SU-DHL-6 (cell line): ENCODE measurements around the gene SRGAP3.

ENCODE experiments used
- H2AFZ ChIP-seq: fragments of 200-600 bp; sonication (generic); 2 replicates; pipeline ENCODE4 v1.6.1; 2014; ENCODE audit warnings: low read depth, mild to moderate bottlenecking, moderate library complexity, mixed read lengths, antibody characterized with exemption, low read length; ENCODE audit not compliant: severe bottlenecking
- H3F3A ChIP-seq: fragments of 200-600 bp; shearing (Covaris generic); 2 replicates; pipeline ENCODE4 v1.6.0; 2016; ENCODE audit warnings: antibody characterized with exemption, mild to moderate bottlenecking; ENCODE audit not compliant: insufficient read depth
- H3K27ac ChIP-seq: fragments of 200-600 bp; sonication (generic); 2 replicates; pipeline ENCODE4 v1.5.1; 2016; ENCODE audit warnings: low read depth, mild to moderate bottlenecking, low read length, moderate library complexity, mixed read lengths
- H3K27me3 ChIP-seq: fragments of 200-600 bp; sonication (generic), shearing (Covaris generic); 2 replicates; pipeline ENCODE4 v1.6.0; 2014; ENCODE audit warnings: mild to moderate bottlenecking, low read length
- H3K36me3 ChIP-seq: fragments of 200-600 bp; sonication (generic); 2 replicates; pipeline ENCODE4 v1.6.1; 2014; ENCODE audit warnings: mild to moderate bottlenecking, low read length, mixed read lengths
- H3K4me2 ChIP-seq: fragments of 300-600, 200-600 bp; shearing (Covaris generic), sonication (generic); 2 replicates; pipeline ENCODE4 v1.6.0; 2014; ENCODE audit warnings: low read length, low read depth, mild to moderate bottlenecking; ENCODE audit not compliant: poor library complexity, severe bottlenecking
- H3K4me3 ChIP-seq: fragments of 200-600 bp; sonication (generic); 2 replicates; pipeline ENCODE4 v1.5.1; 2014; ENCODE audit warnings: antibody characterized with exemption, low read length, mild to moderate bottlenecking, mixed read lengths; ENCODE audit not compliant: insufficient read depth, poor library complexity, severe bottlenecking
- H3K79me2 ChIP-seq: fragments of 200-600 bp; sonication (generic); 2 replicates; pipeline ENCODE4 v1.6.1; 2014; ENCODE audit warnings: mild to moderate bottlenecking, low read length, moderate library complexity; ENCODE audit not compliant: insufficient read depth
- H3K9ac ChIP-seq: fragments of 200-600 bp; sonication (generic); 2 replicates; pipeline ENCODE4 v1.7.0; 2014; ENCODE audit warnings: mild to moderate bottlenecking, low read length
- H3K9me2 ChIP-seq: fragments of 200-600 bp; sonication (generic); replicated peaks from 2 replicates; pipeline ENCODE4 v1.6.1; 2014; ENCODE audit warnings: low read length; ENCODE audit not compliant: insufficient read depth
- H3K9me3 ChIP-seq: fragments of 200-600 bp; sonication (generic); 2 replicates; pipeline ENCODE4 v1.6.1; 2014; ENCODE audit warnings: low read length, mixed read lengths; ENCODE audit not compliant: insufficient read depth
- H4K20me1 ChIP-seq: fragments of 200-600 bp; sonication (generic); 2 replicates; pipeline ENCODE4 v1.6.1; 2014; ENCODE audit warnings: low read depth, mild to moderate bottlenecking, antibody characterized with exemption, low read length, moderate library complexity, mixed read lengths
- EZH2phosphoT487 ChIP-seq: fragments of 200-600 bp; sonication (generic), shearing (Covaris generic); conservative IDR thresholded peaks from 2 replicates; pipeline ENCODE4 v1.6.1; 2018; ENCODE audit warnings: mild to moderate bottlenecking, antibody characterized with exemption, low read length, moderate library complexity, mixed read lengths
- TF ChIP-seq, protein P1 (sequence below): fragments of 200-600 bp; sonication (generic); IDR thresholded peaks from one replicate; pipeline ENCODE4 v1.5.1; 2017; ENCODE audit warnings: antibody characterized with exemption, mild to moderate bottlenecking, low read length, moderate library complexity; ENCODE audit not compliant: insufficient read depth, poor library complexity, severe bottlenecking

SRGAP3 gene

DNA sequence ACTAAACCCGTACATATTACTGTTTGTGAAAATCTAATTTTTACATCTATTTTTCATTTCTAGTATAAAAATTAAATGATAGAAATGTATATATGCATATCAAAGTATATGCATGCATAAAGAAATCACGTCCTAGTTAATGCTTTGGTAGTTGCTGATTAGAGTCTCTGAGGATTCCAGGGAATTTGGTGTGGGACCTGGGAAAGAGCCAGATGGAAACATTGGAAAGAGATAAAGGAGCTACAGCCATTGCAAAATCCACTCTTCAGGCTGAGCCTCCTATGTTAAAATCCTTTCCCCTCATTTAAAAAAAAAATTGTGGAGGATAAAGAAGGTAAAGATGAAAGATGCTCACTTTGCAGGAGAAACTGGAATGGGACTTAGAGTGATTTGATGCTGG lies 134.1 kb downstream of the SRGAP3 start:
- Histone ChIP-seq H3K9ac (no peak overlapping the region), H3K9me2 (no peaks in the 10 kb centered on the region), H3K4me2 (no peak overlapping the region), H3K27ac (no peak overlapping the region), H3K79me2 (no peaks in the 10 kb centered on the region), H3K4me3 (no peak overlapping the region), H3F3A (no peaks in the 10 kb centered on the region), H2AFZ (no peak overlapping the region), H4K20me1 (no peaks in the 10 kb centered on the region), H3K27me3 (no peaks in the 10 kb centered on the region), H3K9me3 (no peaks in the 10 kb centered on the region), H3K36me3 (no peaks in the 10 kb centered on the region)
- TF ChIP-seq, protein P1, sequence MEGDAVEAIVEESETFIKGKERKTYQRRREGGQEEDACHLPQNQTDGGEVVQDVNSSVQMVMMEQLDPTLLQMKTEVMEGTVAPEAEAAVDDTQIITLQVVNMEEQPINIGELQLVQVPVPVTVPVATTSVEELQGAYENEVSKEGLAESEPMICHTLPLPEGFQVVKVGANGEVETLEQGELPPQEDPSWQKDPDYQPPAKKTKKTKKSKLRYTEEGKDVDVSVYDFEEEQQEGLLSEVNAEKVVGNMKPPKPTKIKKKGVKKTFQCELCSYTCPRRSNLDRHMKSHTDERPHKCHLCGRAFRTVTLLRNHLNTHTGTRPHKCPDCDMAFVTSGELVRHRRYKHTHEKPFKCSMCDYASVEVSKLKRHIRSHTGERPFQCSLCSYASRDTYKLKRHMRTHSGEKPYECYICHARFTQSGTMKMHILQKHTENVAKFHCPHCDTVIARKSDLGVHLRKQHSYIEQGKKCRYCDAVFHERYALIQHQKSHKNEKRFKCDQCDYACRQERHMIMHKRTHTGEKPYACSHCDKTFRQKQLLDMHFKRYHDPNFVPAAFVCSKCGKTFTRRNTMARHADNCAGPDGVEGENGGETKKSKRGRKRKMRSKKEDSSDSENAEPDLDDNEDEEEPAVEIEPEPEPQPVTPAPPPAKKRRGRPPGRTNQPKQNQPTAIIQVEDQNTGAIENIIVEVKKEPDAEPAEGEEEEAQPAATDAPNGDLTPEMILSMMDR, result no peak
- no peak for TF ChIP-seq EZH2phosphoT487

DNA sequence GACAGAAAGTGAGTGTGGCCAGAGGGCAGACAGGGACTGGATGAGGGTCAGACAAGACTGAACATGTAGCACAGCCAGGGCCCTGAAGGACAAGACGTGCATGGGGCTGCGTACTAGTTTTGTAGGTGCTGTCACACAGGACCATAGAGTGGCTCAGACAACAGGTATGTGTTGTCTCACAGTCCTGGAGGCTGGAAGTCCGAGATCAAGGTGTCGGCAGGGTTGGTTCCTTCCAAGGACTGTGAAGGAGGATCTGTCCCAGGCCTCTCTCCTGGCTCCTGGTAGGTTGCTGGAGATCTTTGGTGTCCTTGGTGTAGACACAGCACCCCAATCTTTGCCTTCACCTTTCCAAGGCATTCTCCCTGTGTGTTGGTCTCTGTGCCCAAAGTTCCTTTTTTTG lies 136.4 kb downstream of the SRGAP3 start:
- Histone ChIP-seq H2AFZ (no peak overlapping the region), H3K4me3 (no peak overlapping the region), H3K27me3 (no peaks in the 10 kb centered on the region), H3F3A (no peaks in the 10 kb centered on the region), H3K9ac (no peak overlapping the region), H3K9me3 (no peaks in the 10 kb centered on the region), H3K27ac (no peak overlapping the region), H3K4me2 (no peak overlapping the region), H3K79me2 (no peaks in the 10 kb centered on the region), H3K36me3 (no peaks in the 10 kb centered on the region), H4K20me1 (no peaks in the 10 kb centered on the region), H3K9me2 (no peaks in the 10 kb centered on the region)
- TF ChIP-seq, protein P1, result no peak
- TF ChIP-seq EZH2phosphoT487, result no peak

DNA sequence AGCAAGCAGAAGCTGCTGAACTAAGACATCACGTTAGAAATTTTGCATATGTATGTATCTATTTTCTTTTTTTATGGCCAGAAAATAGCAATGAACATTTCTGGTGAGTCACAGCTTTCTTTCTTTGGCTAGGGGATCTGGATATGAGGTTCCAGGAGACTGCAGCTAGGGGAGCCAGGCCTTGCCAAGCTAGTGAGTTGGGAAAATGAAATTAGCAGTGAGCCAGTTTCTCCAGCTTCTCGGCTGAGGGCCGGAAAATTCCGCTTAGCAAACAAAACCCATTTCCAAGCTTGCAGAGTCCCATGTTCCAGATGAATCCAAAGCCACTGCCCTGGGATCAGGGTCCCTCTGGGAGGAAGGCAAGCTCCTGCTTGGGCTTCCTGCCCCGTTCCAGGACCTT lies 137.6 kb downstream of the SRGAP3 start:
- H3K36me3 ChIP-seq, result no peaks in the 10 kb centered on the region
- H3K9me2 ChIP-seq, result no peaks in the 10 kb centered on the region
- H3K9me3 ChIP-seq, result no peaks in the 10 kb centered on the region
- no peaks in the 10 kb centered on the region for H3K27me3 ChIP-seq
- no peaks in the 10 kb centered on the region for H3K79me2 ChIP-seq
- H3F3A ChIP-seq, result no peaks in the 10 kb centered on the region
- no peak overlapping the region for H2AFZ ChIP-seq
- H3K4me3 ChIP-seq, result no peak overlapping the region
- TF ChIP-seq EZH2phosphoT487, result no peak
- TF ChIP-seq, protein P1, result no peak
- no peak overlapping the region for H3K4me2 ChIP-seq
- H3K27ac ChIP-seq, result no peak overlapping the region
- H4K20me1 ChIP-seq, result no peaks in the 10 kb centered on the region
- no peak overlapping the region for H3K9ac ChIP-seq
